H54 (cell line): ENCODE data around the gene CKLF.

ENCODE experiments used
- DNase-seq: peaks from one replicate; pipeline ENCODE4 v3.0.0; 2011; ENCODE audit warnings: low spot score, mixed read lengths; ENCODE audit not compliant: insufficient read length
- FAIRE-seq: peaks from 3 replicates; lab custom pipeline; 2011; peaks lifted over from hg19 to GRCh38; lab: Jason Lieb, UNC
- POLR2A ChIP-seq: IDR thresholded peaks from 2 replicates; pipeline ENCODE4 v1.6.1; 2011; ENCODE audit warnings: low read depth, mild to moderate bottlenecking, low read length

The CKLF gene

DNA sequence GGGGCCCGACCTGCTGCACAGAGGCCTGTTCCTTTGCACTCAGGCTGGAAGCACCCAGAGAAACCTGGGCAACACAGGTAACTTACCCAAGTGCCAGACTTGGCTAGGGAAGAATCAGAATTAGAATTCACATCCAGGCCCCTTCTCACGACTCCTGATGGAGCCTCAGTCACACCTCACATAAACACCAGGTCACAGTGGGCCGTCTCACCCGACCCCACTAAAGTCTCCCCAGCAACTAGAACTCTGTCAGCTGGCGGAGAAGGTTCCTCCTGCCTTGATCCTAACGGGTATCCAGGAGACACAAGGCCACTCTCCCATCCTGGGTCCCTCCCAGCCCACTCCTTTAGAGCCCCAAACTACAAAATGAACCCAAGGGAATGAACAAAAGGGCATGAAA is 8.8 kb upstream of the CKLF start:
- DNase-seq (no peak), FAIRE-seq (no peak)
- TF ChIP-seq POLR2A: no peak

DNA sequence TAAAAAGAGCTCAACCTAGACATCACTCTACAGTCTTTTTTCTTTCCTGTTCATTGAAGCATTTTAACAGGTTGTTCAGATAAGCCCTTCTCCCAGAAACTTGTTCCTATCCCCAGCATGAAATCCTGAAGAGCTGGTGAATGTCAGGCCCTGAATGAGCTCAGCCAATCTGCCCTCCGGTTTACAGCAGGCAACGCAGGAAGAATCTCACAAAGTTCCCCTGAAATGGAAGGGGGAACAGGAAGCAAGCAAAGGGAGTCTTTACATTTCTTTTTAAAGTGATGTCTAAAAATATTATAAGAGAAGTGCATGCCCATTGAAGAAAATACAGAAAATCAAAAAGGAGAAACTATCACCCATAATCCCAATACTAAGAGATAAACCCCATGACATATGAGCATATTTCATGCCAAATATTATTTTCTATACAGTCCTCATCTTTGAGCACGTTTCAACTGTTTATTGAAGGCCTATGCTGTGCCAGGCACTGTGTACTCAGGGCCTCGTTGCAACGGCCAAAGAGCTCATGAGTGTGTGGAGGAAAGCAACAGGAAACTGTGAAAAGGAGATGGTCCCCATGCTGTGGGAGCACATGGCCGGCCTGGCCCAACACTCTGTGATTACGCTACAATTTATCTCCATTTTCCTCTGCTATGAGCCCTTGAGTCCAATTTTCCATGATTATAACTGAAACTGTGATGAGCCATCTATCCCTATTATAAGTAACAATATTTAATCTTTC is 8.2 kb upstream of the CKLF start:
- no peak for FAIRE-seq
- TF ChIP-seq POLR2A: no peak
- DNase-seq: no peak

DNA sequence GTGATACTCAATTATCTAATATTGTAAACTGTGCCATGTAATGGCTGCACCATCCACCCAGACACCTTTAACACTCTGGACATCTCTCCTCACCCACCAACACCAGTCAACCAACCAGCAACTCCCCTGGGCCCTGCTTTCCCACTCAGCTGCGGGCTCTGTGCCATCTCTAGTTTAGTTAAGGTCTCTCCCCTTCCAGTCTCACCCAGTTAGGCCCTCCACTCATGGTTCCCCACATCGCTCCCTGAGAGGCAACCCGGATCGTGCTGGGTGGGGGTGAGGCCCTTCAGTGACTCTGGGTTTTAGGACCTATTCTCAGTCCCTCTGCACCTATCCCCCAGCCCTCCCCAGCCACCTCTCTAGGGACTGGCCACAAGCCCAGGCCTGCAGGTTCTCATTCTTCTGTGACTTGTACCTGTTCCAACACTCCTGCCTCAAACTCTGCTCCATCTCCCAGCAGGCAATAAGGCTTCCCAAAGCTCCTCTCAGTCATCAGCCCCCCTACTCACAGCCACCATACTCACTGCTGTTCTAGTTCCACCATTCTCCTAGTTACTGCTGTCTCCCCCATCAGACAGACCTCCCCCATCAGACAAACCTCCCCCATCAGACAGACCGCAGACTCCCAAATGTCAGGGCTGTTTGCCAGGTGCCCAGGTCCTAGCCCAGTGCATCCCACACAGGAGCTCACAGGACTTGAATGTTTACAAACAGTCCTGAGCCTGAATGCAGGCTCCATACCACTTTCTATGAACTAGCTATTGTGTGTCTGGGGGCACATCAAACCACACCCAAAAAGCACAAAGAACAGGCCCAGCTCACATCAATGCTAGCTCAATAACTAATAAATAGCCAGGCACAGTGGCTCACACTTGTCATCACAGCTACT is 5.0 kb upstream of the CKLF start:
- no peak for DNase-seq
- FAIRE-seq: no peak
- no peak for TF ChIP-seq POLR2A

DNA sequence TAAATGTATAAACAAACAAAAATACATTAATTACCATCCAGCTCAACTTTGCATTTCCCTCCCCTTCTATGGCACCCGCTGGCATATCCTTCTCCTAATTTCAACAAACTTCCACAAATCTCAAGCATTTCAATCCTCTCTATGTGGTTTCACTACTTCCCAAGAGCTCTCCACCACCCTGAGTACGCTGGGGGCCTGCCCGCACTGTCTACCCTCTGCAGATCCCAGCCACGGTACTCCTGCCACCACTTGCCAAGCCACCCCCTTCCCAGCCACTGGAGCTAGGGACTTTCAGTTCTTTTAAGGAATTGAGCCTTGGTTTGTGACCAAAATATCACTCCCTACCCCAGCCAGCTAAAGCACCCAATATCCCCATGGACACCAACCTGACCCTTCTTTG is 4.3 kb upstream of the CKLF start:
- TF ChIP-seq POLR2A: no peak
- no peak for FAIRE-seq
- DNase-seq: no peak

DNA sequence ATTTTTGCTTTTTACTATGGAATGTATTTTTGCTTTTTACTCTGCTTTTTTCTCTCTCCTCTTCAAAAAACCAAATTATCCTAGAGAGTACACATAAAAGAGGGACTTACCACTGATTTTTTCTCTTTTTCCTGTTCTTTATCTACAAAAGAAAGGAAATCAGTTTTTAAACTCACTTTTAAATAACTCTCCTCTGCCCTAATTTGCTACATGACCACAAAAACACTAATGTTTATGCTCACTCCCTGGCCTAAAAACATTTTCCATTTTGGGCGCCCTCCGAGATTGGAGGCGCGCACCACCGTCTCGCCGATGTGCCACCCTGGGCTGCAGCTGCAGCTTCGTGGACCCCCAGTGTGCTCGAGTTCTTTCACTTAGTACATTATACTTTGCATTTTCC is 3.5 kb upstream of the CKLF start:
- FAIRE-seq: no peak
- DNase-seq: no peak

DNA sequence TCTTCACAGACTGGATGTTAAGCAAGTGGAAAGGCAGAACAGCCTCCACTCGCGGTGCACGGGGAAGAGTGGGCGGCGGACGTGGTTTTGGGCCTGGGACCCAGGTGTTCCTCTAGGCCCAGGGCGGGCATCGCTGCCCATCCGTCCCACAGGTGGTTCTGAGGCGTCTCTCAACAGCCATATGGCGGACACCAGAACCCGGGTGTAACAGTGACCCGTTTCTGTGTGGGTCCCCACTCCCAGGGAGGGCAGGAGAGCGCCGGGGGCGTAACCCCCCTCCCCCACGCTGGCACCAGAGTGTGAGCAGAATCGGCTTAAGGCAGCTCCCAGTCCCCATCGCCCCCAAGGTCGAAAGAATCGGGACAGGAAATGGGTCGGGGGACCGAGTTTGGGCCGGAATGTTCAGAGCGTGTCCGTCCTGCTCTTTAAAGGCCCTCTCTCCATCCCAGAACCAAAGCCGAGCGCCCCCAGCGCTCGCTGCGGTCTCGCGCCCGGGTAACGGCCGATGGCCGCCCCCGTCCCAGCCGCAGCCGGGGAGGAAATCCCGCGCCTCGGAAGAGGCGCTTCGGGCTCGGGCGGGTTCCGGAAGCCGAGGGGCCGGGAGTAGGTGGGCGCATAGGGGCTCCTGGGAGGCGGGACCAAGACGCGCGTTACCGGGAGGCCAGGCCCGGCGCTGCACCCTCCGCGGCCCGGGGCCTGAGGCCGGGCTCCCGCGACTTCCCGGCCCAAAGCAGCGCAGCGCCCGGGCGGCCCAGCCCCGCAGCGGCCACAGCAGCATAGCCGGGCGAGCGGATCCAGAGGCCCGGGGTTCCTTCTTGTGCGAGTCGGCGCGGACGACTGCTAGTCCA is 2.9 kb upstream of the CKLF start, which contains the start of gene TK2:
TSS of gene TK2 (minus strand) at position 839 of the 848 bp plus-strand sequence. CDS start at position 778, 61 bp downstream.
- peak; percentile 54; the same call in 1 of the 2 replicates for TF ChIP-seq POLR2A
- no peak for FAIRE-seq
- DNase-seq: peak; percentile 67

More for the DNA sequence above, 3.5 kb upstream of the CKLF start:
- no peak for TF ChIP-seq POLR2A

DNA sequence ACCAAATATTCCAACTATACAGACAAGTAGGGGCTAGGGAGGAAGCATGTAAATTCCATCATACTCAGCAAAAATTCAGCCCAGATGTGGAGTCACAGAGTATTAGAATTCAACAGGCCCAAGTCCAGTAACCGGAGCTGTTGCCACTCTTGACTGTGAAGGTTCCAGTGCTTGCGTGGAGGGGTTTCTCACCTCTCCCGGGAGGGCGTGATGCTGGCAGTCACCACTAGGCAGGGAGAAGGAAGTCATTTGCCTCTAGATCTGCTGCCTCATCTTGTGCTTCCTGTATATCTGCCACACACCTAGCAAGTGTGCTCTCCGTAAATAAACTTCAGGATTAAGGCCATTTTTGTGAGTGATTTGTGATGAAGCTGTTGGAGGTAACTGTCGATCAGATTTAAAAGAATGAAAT is 1.0 kb upstream of the CKLF start:
- TF ChIP-seq POLR2A: no peak
- DNase-seq (peak; percentile 57), FAIRE-seq (no peak)

DNA sequence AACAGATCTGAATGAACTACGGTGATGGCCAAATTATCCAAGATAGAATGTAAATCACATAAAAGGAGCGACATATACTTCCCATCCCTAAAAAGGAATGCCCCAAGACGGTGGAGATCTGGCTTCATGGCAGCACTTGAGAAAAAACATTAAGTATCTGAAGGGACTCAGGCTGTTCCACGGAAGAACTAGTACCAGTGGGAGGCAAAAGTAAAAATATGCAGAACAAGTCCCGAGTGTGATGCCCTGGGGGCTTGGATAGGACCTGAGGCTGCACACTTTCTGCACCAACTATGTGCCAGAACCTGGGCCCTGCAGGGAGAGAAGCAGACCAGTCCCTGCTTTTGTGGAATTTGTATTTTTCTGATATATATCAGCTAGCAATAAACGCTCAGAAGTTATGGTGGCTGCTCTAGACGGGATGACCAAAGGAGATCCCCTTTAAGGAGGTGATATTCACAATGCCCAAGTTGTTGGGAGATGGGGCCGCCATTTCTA is 539 bp upstream of the CKLF start:
- TF ChIP-seq POLR2A: no peak
- FAIRE-seq: no peak
- DNase-seq: no peak

DNA sequence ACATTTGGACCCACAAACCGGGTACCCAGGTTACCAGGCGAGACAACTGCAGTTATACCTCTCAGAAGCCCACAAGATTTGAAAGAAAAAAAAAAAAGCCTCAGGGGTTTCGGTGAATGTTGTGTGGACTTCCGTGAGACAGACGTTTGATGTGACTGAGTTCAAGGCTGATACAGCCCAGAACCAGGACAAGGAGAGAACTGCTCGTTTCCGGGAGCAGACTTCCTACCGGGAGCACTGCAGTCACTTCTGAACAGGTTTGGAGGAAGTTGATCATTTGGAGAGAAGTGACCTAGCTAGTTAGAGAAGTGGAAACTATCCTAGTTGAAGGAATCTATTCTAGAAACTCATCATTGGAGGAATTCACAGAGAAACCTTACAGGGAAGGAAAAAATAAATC is 847 bp downstream of the CKLF start:
- DNase-seq (no peak), FAIRE-seq (no peak)
- no peak for TF ChIP-seq POLR2A

DNA sequence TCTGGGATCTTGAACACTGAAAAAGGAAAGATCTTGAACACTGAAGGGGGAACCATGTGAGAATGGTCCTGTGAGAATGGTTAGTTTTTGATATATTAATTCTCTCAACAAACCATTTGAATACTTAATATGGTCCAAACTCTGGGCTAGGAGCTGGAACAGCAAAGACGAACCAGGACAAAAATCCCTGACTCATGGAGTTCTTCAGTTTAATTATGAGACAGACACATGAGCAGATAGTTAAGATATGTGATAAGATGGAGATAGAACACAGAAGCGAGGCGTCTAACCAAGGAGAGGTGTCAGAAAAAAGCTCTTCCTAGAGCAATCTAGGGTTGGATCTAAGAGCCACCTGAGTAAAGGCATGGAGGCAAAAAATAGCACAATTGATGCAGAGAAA is 1.6 kb downstream of the CKLF start:
- no peak for FAIRE-seq

DNA sequence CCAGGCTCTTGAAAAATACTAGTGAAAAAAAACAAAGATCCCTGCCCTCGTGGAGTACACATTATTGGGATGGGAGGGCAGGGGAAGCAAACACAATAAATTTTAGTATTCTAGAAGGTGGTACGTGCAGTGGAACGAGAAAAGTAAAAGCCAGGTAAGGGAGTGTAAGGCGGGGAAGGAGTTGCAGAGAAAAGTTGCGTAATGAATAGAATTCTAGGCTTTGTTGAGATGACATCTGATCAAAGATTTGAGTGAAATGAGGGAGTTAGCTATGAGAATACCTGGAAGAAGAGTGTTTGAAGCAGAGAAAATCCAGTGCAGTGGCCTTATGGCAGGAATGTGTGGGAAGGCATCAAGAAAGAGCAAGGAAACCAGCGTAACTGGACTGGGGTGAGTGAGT is 2.1 kb downstream of the CKLF start:
- no peak for DNase-seq
- TF ChIP-seq POLR2A: no peak
- no peak for FAIRE-seq

More for the DNA sequence above, 1.6 kb downstream of the CKLF start:
- TF ChIP-seq POLR2A: no peak
- no peak for DNase-seq

DNA sequence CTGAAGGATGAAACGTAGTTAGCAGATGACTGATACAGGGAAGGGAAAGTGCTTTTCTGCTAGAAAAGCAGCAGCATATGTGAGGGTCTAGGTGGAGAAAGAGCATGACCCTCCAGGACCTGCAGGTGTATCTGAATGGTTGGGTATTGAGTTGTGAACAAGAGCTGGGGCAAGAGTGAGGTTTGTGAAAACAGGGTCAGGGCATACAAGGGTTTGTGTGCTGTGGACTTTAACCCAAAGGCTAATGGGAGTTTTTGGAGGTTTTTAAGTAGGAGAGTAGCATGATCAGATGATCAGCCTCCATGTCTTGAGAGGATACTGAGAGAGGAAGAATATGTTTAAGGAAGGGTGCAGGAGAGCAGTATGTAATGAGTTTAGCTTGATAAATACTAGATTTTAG is 7.7 kb downstream of the CKLF start:
- no peak for TF ChIP-seq POLR2A
- no peak for FAIRE-seq

DNA sequence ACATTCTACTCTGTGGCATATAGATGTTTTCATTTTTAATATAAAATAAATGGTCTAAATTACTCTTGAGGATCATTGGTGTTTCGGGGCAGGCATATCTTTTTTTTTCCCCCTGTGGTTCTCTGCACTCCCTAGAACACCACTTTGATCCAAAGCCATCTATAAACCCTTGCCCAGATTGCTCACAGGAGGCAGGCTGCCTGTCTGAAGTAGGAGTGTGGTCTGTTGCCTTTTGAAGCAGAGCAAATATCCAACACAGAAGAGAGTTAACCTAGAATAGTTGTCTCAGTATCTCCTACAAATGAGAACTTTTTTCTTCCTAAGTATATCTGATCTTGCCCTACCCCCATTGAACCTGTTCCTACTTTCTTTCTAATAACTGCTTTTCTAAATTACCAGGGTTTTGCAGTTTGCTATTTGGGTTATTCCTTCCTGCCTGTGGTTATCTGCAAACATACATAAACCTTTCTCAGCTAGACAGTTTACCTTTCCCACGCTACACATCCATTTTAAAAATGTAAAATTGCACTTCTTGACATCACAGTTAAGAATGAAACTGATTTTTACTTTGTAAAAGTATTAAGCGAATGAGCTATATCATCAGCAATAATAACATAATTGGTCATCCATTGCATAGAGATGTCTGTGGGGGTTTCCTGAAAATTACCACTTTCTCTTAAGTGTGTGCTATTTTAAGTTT is 9.2 kb downstream of the CKLF start:
- no peak for TF ChIP-seq POLR2A
- FAIRE-seq: no peak

More for the DNA sequence above, 7.7 kb downstream of the CKLF start:
- DNase-seq: no peak

DNA sequence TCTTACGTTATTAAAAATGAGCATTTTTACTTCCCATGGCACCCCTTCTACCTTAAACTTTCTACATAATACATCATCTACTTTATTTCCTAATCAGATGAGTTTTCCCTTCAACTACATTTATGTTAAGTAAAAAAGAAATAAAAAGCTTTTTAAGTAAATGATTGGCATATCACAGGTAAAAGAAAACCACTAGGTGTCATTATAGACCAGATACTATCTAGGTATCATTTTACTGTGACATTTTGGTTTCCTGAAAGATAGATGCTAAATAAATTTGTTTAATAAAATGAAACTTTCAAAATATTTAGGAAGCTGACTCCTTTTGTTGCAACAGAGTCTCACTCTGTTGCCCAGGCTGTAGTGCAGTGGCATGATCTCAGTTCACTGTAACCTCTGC is 10.0 kb downstream of the CKLF start:
- FAIRE-seq (no peak), DNase-seq (no peak)
- no peak for TF ChIP-seq POLR2A

More for the DNA sequence above, 9.2 kb downstream of the CKLF start:
- DNase-seq: no peak
